HepG2 (cell line): Measurements from ENCODE around the gene LAMP2. TPM values are rescaled to one million over a fixed set of nuclear protein-coding genes. Genes with fewer than 3 reads are reported as not detected.

Experiments used
- HDAC2 ChIP-seq: sonication (generic); formaldehyde crosslinking; IDR thresholded peaks from 2 replicates; pipeline ENCODE4 v1.4.0; 2020; ENCODE audit warnings: missing genetic modification reagents
- MYC ChIP-seq: sonication (generic); formaldehyde crosslinking; IDR thresholded peaks from 2 replicates; pipeline ENCODE4 v1.9.0; 2021; ENCODE audit warnings: missing genetic modification reagents, borderline replicate concordance
- NCOA5 ChIP-seq: sonication (generic); formaldehyde crosslinking; IDR thresholded peaks from 2 replicates; pipeline ENCODE4 v1.4.0; 2020; ENCODE audit warnings: missing genetic modification reagents
- NFKBIZ ChIP-seq: IDR thresholded peaks from 2 replicates; pipeline ENCODE4 v1.6.1; 2018; ENCODE audit warnings: missing genetic modification reagents, missing compliant biosample characterization
- PHF21A ChIP-seq: sonication (generic); formaldehyde crosslinking; IDR thresholded peaks from 2 replicates; pipeline ENCODE4 v1.5.0; 2020; ENCODE audit warnings: mild to moderate bottlenecking, missing genetic modification reagents
- SMYD3 ChIP-seq: sonication (generic); formaldehyde crosslinking; IDR thresholded peaks from 2 replicates; pipeline ENCODE4 v1.8.1; 2023; ENCODE audit warnings: mild to moderate bottlenecking, missing genetic modification reagents
- SP4 ChIP-seq: sonication (generic); formaldehyde crosslinking; IDR thresholded peaks from 2 replicates; pipeline ENCODE4 v1.8.1; 2023; ENCODE audit warnings: mild to moderate bottlenecking, missing genetic modification reagents
- ZMYM3 ChIP-seq: sonication (generic); formaldehyde crosslinking; IDR thresholded peaks from 2 replicates; pipeline ENCODE4 v1.5.1; 2020; ENCODE audit warnings: mild to moderate bottlenecking, missing genetic modification reagents
- ZNF317 ChIP-seq: sonication (generic); formaldehyde crosslinking; IDR thresholded peaks from 2 replicates; pipeline ENCODE4 v1.5.0; 2020; ENCODE audit warnings: mild to moderate bottlenecking, missing genetic modification reagents
- ZNF441 ChIP-seq: sonication (generic); formaldehyde crosslinking; IDR thresholded peaks from 2 replicates; pipeline ENCODE4 v1.7.0; 2021; ENCODE audit warnings: missing genetic modification reagents, borderline replicate concordance
- ZNF607 ChIP-seq: sonication (generic); formaldehyde crosslinking; IDR thresholded peaks from 2 replicates; pipeline ENCODE4 v1.5.1; 2020; ENCODE audit warnings: missing genetic modification reagents, mild to moderate bottlenecking, borderline replicate concordance
- polyA plus RNA-seq, 8 experiments: library from polyadenylated mRNA; depleted of rRNA in 3 of 8; stranded (reverse) in 7 of 8; unstranded in 1 of 8; fragments of >200 nt; fragmentation: Illumina TruSeq in 4 of 8; extraction: Trizol in 4 of 8; gene quantifications; 2 replicates each; pipeline versions ENCODE4 v1.2.1 to v1.2.3, GENCODE V29; 2011 to 2016; ENCODE audit warnings: low read depth in 4 of 8, missing spikeins in 1 of 8, mixed read lengths in 1 of 8; ENCODE audit not compliant: insufficient read depth in 1 of 8
- total RNA-seq, 5 experiments: library from RNA; depleted of rRNA; stranded (reverse); fragments of >200 nt; fragmentation: Illumina TruSeq; extraction: Trizol; gene quantifications; 2 replicates each; pipeline ENCODE4 v1.2.3, GENCODE V29; 2016; ENCODE audit warnings: low read depth in 1 of 5
- TF ChIP-seq, protein P1 (sequence below): sonication (generic); formaldehyde crosslinking; IDR thresholded peaks from 2 replicates; pipeline ENCODE4 v1.4.0; 2020; ENCODE audit warnings: missing genetic modification reagents
- TF ChIP-seq, protein P2 (sequence below), 2 experiments: sonication (generic) in 1 of 2; formaldehyde crosslinking in 1 of 2; IDR thresholded peaks; 2 replicates each; pipeline versions ENCODE4 v1.4.0 to v1.6.1; 2018 to 2020; ENCODE audit warnings: missing genetic modification reagents in 2 of 2, borderline replicate concordance in 1 of 2, low read depth in 1 of 2, mild to moderate bottlenecking in 1 of 2, missing biosample characterization in 1 of 2
- TF ChIP-seq, protein P3 (sequence below): sonication (generic); formaldehyde crosslinking; IDR thresholded peaks from 2 replicates; pipeline ENCODE4 v1.8.1; 2022; ENCODE audit warnings: mild to moderate bottlenecking, missing genetic modification reagents
- TF ChIP-seq, protein P4 (sequence below): sonication (generic); formaldehyde crosslinking; IDR thresholded peaks from 2 replicates; pipeline ENCODE4 v1.8.0; 2022; ENCODE audit warnings: missing genetic modification reagents, mild to moderate bottlenecking, moderate library complexity, borderline replicate concordance

The LAMP2 gene
- total and polyA plus RNA-seq, 2 of the 13 experiments (the other 11 are each of a cell fraction or from before 2014, with no cell fraction given), result 127 to 170 TPM

DNA sequence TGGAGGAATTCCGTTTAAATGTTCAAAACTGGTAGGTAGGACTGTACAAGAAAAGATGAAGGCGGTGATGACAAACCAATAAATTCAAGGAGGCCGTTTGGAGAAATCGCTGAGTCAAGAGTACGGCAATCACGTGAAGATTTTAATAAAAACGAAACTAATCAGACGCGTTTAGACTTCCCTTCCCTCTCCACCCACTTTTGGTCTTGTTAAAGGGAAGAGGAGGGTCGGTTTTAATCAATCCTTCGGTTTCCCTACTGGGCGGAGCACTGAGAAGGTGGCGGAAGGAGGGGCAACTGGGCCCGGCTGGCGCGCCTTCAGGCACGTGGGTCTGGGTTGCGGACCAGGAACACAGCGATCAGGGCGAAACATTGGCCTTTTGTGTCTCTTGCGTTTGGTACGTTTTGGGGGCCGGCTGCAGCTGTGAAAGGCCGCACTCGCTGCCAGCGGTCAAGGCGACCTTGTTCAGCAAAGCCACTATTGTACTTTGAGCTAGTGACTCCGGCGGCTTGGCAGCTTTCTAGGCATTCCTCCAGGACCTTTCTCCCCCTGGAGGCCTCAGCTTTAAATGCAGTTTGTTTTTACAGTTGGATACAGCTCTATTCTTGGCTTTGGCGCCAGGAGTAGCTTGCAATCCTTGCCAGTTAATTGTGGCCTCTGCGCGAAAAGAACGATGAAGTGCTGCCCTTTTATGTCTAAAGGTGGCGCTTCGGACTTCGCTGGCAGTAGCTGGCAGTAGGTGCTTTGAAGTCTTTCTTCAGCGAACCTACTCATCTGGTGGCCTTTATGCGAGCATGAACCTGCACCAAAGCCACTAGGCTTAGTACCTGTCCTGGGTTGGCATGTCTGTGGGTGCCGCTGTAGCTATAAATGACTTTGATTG is 16.8 kb upstream of the LAMP2 start (continued):
- TF ChIP-seq, protein P1, sequence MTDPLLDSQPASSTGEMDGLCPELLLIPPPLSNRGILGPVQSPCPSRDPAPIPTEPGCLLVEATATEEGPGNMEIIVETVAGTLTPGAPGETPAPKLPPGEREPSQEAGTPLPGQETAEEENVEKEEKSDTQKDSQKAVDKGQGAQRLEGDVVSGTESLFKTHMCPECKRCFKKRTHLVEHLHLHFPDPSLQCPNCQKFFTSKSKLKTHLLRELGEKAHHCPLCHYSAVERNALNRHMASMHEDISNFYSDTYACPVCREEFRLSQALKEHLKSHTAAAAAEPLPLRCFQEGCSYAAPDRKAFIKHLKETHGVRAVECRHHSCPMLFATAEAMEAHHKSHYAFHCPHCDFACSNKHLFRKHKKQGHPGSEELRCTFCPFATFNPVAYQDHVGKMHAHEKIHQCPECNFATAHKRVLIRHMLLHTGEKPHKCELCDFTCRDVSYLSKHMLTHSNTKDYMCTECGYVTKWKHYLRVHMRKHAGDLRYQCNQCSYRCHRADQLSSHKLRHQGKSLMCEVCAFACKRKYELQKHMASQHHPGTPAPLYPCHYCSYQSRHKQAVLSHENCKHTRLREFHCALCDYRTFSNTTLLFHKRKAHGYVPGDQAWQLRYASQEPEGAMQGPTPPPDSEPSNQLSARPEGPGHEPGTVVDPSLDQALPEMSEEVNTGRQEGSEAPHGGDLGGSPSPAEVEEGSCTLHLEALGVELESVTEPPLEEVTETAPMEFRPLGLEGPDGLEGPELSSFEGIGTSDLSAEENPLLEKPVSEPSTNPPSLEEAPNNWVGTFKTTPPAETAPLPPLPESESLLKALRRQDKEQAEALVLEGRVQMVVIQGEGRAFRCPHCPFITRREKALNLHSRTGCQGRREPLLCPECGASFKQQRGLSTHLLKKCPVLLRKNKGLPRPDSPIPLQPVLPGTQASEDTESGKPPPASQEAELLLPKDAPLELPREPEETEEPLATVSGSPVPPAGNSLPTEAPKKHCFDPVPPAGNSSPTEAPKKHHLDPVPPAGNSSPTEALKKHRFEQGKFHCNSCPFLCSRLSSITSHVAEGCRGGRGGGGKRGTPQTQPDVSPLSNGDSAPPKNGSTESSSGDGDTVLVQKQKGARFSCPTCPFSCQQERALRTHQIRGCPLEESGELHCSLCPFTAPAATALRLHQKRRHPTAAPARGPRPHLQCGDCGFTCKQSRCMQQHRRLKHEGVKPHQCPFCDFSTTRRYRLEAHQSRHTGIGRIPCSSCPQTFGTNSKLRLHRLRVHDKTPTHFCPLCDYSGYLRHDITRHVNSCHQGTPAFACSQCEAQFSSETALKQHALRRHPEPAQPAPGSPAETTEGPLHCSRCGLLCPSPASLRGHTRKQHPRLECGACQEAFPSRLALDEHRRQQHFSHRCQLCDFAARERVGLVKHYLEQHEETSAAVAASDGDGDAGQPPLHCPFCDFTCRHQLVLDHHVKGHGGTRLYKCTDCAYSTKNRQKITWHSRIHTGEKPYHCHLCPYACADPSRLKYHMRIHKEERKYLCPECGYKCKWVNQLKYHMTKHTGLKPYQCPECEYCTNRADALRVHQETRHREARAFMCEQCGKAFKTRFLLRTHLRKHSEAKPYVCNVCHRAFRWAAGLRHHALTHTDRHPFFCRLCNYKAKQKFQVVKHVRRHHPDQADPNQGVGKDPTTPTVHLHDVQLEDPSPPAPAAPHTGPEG, result peak; percentile 79
- TF ChIP-seq, protein P2, sequence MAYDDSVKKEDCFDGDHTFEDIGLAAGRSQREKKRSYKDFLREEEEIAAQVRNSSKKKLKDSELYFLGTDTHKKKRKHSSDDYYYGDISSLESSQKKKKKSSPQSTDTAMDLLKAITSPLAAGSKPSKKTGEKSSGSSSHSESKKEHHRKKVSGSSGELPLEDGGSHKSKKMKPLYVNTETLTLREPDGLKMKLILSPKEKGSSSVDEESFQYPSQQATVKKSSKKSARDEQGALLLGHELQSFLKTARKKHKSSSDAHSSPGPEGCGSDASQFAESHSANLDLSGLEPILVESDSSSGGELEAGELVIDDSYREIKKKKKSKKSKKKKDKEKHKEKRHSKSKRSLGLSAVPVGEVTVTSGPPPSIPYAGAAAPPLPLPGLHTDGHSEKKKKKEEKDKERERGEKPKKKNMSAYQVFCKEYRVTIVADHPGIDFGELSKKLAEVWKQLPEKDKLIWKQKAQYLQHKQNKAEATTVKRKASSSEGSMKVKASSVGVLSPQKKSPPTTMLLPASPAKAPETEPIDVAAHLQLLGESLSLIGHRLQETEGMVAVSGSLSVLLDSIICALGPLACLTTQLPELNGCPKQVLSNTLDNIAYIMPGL (CRISPR knock-in tag; IDR thresholded peaks at IDR 0.05; ENCODE audit: borderline replicate concordance in 1 of 2, low read depth in 1 of 2), result peak in 1 of 2 experiments; percentile 64; a peak in 2 of 4 replicates
- TF ChIP-seq, protein P3, sequence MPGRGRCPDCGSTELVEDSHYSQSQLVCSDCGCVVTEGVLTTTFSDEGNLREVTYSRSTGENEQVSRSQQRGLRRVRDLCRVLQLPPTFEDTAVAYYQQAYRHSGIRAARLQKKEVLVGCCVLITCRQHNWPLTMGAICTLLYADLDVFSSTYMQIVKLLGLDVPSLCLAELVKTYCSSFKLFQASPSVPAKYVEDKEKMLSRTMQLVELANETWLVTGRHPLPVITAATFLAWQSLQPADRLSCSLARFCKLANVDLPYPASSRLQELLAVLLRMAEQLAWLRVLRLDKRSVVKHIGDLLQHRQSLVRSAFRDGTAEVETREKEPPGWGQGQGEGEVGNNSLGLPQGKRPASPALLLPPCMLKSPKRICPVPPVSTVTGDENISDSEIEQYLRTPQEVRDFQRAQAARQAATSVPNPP, result peak; percentile 71
- TF ChIP-seq MYC (CRISPR knock-in tag) (peak; percentile 74; the same call in 1 of the 2 replicates), HDAC2 (CRISPR knock-in tag) (0 out of 2 replicates have a peak, but pooled peaks have one; percentile 34), SP4 (peak; percentile 16; the same call in 1 of the 2 replicates), NFKBIZ (no peak), PHF21A (CRISPR knock-in tag) (peak; percentile 57; the same call in 1 of the 2 replicates), NCOA5 (CRISPR knock-in tag) (no peak), ZNF441 (CRISPR knock-in tag) (peak; percentile 39; the same call in 1 of the 2 replicates), ZNF317 (CRISPR knock-in tag) (peak; percentile 50; the same call in 1 of the 2 replicates), SMYD3 (CRISPR knock-in tag) (0 out of 2 replicates have a peak, but pooled peaks have one; percentile 50), ZMYM3 (CRISPR knock-in tag) (peak; percentile 11; the same call in 1 of the 2 replicates), ZNF607 (peak; percentile 36; the same call in 1 of the 2 replicates)
- TF ChIP-seq, protein P4, sequence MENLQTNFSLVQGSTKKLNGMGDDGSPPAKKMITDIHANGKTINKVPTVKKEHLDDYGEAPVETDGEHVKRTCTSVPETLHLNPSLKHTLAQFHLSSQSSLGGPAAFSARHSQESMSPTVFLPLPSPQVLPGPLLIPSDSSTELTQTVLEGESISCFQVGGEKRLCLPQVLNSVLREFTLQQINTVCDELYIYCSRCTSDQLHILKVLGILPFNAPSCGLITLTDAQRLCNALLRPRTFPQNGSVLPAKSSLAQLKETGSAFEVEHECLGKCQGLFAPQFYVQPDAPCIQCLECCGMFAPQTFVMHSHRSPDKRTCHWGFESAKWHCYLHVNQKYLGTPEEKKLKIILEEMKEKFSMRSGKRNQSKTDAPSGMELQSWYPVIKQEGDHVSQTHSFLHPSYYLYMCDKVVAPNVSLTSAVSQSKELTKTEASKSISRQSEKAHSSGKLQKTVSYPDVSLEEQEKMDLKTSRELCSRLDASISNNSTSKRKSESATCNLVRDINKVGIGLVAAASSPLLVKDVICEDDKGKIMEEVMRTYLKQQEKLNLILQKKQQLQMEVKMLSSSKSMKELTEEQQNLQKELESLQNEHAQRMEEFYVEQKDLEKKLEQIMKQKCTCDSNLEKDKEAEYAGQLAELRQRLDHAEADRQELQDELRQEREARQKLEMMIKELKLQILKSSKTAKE (CRISPR knock-in tag), result 0 out of 2 replicates have a peak, but pooled peaks have one; percentile 59
